Mesendoderm (in vitro differentiated cells): Measurements from ENCODE around the gene VPS13A.
A peak's percentile ranks its signal among the peaks of the same experiment; 100 is the strongest.

Experiments
- DNase-seq: peaks from one replicate; pipeline ENCODE4 v3.0.0; 2013
- H2AK5ac ChIP-seq: 2 replicates; pipeline ENCODE4 v1.6.1; 2013; ENCODE audit warnings: low read length, inconsistent platforms
- H2BK120ac ChIP-seq: 2 replicates; pipeline ENCODE4 v1.6.1; 2013; ENCODE audit warnings: low read depth, mild to moderate bottlenecking, low read length, moderate library complexity, mixed read lengths
- H2BK15ac ChIP-seq: replicated peaks from 2 replicates; pipeline ENCODE4 v1.6.1; 2013; ENCODE audit warnings: low read depth, mild to moderate bottlenecking, moderate library complexity
- H2BK5ac ChIP-seq: 2 replicates; pipeline ENCODE4 v1.6.1; 2013; ENCODE audit warnings: low read length, inconsistent platforms
- H3K18ac ChIP-seq: 2 replicates; pipeline ENCODE4 v1.6.1; 2013; ENCODE audit warnings: mild to moderate bottlenecking, low read length, mixed read lengths
- H3K23ac ChIP-seq: one replicate; pipeline ENCODE4 v1.6.1; 2013; ENCODE audit warnings: low read length
- H3K27ac ChIP-seq: 2 replicates; pipeline ENCODE4 v1.5.1; 2013; ENCODE audit warnings: low read depth, mild to moderate bottlenecking, inconsistent platforms, low read length, moderate library complexity
- H3K27me3 ChIP-seq: 2 replicates; pipeline ENCODE4 v1.6.1; 2013; ENCODE audit warnings: low read length, control low read depth, mild to moderate bottlenecking, inconsistent platforms; ENCODE audit not compliant: insufficient read depth, poor library complexity
- H3K36me3 ChIP-seq: 2 replicates; pipeline ENCODE4 v1.6.1; 2013; ENCODE audit warnings: low read length, inconsistent platforms; ENCODE audit not compliant: control insufficient read depth, insufficient read depth
- H3K4ac ChIP-seq: one replicate; pipeline ENCODE4 v1.6.1; 2013; ENCODE audit warnings: low read depth, mild to moderate bottlenecking, low read length, moderate library complexity
- H3K4me1 ChIP-seq: 2 replicates; pipeline ENCODE4 v1.6.1; 2013; ENCODE audit warnings: low read depth, low read length, inconsistent platforms; ENCODE audit not compliant: control insufficient read depth
- H3K4me2 ChIP-seq: 2 replicates; pipeline ENCODE4 v1.6.1; 2013; ENCODE audit warnings: low read length
- H3K4me3 ChIP-seq: 2 replicates; pipeline ENCODE4 v1.5.1; 2013; ENCODE audit warnings: mild to moderate bottlenecking, low read length
- H3K56ac ChIP-seq: one replicate; pipeline ENCODE4 v1.6.1; 2013; ENCODE audit warnings: low read length
- H3K79me1 ChIP-seq: 2 replicates; pipeline ENCODE4 v1.6.1; 2013; ENCODE audit warnings: low read length, inconsistent platforms
- H3K79me2 ChIP-seq: 2 replicates; pipeline ENCODE4 v1.6.1; 2013; ENCODE audit warnings: mild to moderate bottlenecking, low read length; ENCODE audit not compliant: control insufficient read depth, insufficient read depth
- H3K9ac ChIP-seq: 2 replicates; pipeline ENCODE4 v1.6.1; 2013; ENCODE audit warnings: low read length, inconsistent platforms
- H4K5ac ChIP-seq: one replicate; pipeline ENCODE4 v1.6.1; 2013; ENCODE audit warnings: low read length
- H4K8ac ChIP-seq: one replicate; pipeline ENCODE4 v1.6.1; 2013; ENCODE audit warnings: low read depth, mild to moderate bottlenecking, control low read depth, low read length, moderate library complexity
- WGBS: extraction: QIAGEN DNeasy Blood & Tissue Kit; methylation state at CpG from one replicate; pipeline ENCODE4 v1.1.7; 2013; ENCODE audit warnings: low lambda C conversion rate, missing lambda C conversion rate; ENCODE audit not compliant: insufficient coverage; ENCODE audit errors: extremely low coverage; 5-methylcytosine and 5-hydroxymethylcytosine counted together

The VPS13A gene

GRCh38 chr9:77420641-77421040, 243.3 kb downstream of the VPS13A start:
- Histone ChIP-seq H3K9ac (no peak overlapping the region), H2AK5ac (no peak overlapping the region), H4K8ac (no peak overlapping the region), H2BK120ac (no peak overlapping the region), H3K36me3 (no peaks in the 10 kb centered on the region), H3K27me3 (no peaks in the 10 kb centered on the region), H3K23ac (no peak overlapping the region), H2BK5ac (no peak overlapping the region), H3K56ac (no peak overlapping the region), H3K18ac (no peak overlapping the region), H3K4ac (no peak overlapping the region), H3K4me1 (no peaks in the 10 kb centered on the region), H3K79me1 (no peaks in the 10 kb centered on the region), H3K4me2 (no peak overlapping the region), H3K4me3 (no peak overlapping the region), H3K27ac (no peak overlapping the region), H2BK15ac (no peak overlapping the region), H4K5ac (no peak overlapping the region), H3K79me2 (no peaks in the 10 kb centered on the region)
- DNase-seq = no peak
- WGBS = no CpG with 5 or more reads among the region's 2 CpGs

GRCh38 chr9:77421506-77422265, 244.4 kb downstream of the VPS13A start:
- Histone ChIP-seq H3K27me3 (no peaks in the 10 kb centered on the region), H2BK120ac (no peak overlapping the region), H4K8ac (no peak overlapping the region), H4K5ac (no peak overlapping the region), H3K9ac (no peak overlapping the region), H3K79me2 (no peaks in the 10 kb centered on the region), H3K4me1 (no peaks in the 10 kb centered on the region), H2AK5ac (no peak overlapping the region), H3K4me3 (no peak overlapping the region), H3K4me2 (no peak overlapping the region), H3K18ac (no peak overlapping the region), H2BK15ac (no peak overlapping the region), H3K36me3 (no peaks in the 10 kb centered on the region), H3K56ac (no peak overlapping the region), H3K27ac (no peak overlapping the region), H3K79me1 (no peaks in the 10 kb centered on the region), H3K4ac (no peak overlapping the region), H2BK5ac (no peak overlapping the region), H3K23ac (no peak overlapping the region)
- peak; percentile 25 for DNase-seq
- no CpG with 5 or more reads among the region's 10 CpGs for WGBS

- no peak overlapping the region for H4K8ac ChIP-seq
- no CpG with 5 or more reads among the region's 3 CpGs for WGBS
- H2AK5ac ChIP-seq = no peak overlapping the region
- no peak overlapping the region for H3K56ac ChIP-seq
- H3K27ac ChIP-seq = no peak overlapping the region
- H3K4ac ChIP-seq = no peak overlapping the region
- H3K79me1 ChIP-seq = no peaks in the 10 kb centered on the region
- H4K5ac ChIP-seq = no peak overlapping the region
- DNase-seq = no peak
- H3K9ac ChIP-seq = no peak overlapping the region
- no peak overlapping the region for H2BK15ac ChIP-seq
- H3K79me2 ChIP-seq = no peaks in the 10 kb centered on the region
- H3K27me3 ChIP-seq = no peaks in the 10 kb centered on the region
- no peaks in the 10 kb centered on the region for H3K36me3 ChIP-seq
- no peak overlapping the region for H2BK5ac ChIP-seq
- no peak overlapping the region for H3K23ac ChIP-seq
- no peak overlapping the region for H2BK120ac ChIP-seq
- no peak overlapping the region for H3K18ac ChIP-seq
- no peaks in the 10 kb centered on the region for H3K4me1 ChIP-seq
- H3K4me3 ChIP-seq = no peak overlapping the region
- H3K4me2 ChIP-seq = no peak overlapping the region
These were observed 245.6 kb downstream of the VPS13A start for GRCh38 chr9:77422969-77423368.

GRCh38 chr9:77423841-77424240, 246.5 kb downstream of the VPS13A start:
- Histone ChIP-seq H3K4me3 (no peak overlapping the region), H3K79me1 (no peaks in the 10 kb centered on the region), H3K4ac (no peak overlapping the region), H3K4me1 (no peaks in the 10 kb centered on the region), H3K18ac (no peak overlapping the region), H2BK15ac (no peak overlapping the region), H4K8ac (no peak overlapping the region), H3K23ac (no peak overlapping the region), H2BK120ac (no peak overlapping the region), H3K4me2 (no peak overlapping the region), H3K36me3 (no peaks in the 10 kb centered on the region), H3K27ac (no peak overlapping the region), H3K9ac (no peak overlapping the region), H2BK5ac (no peak overlapping the region), H3K79me2 (no peaks in the 10 kb centered on the region), H3K56ac (no peak overlapping the region), H4K5ac (no peak overlapping the region), H2AK5ac (no peak overlapping the region), H3K27me3 (no peaks in the 10 kb centered on the region)
- no peak for DNase-seq
- WGBS = no CpG with 5 or more reads among the region's 3 CpGs

GRCh38 chr9:77424993-77425392, 247.7 kb downstream of the VPS13A start:
- DNase-seq = no peak
- H4K5ac ChIP-seq = no peak overlapping the region
- H3K4me2 ChIP-seq = no peak overlapping the region
- no peak overlapping the region for H3K56ac ChIP-seq
- H3K9ac ChIP-seq = no peak overlapping the region
- no peak overlapping the region for H3K23ac ChIP-seq
- H3K4me1 ChIP-seq = no peaks in the 10 kb centered on the region
- no peaks in the 10 kb centered on the region for H3K79me2 ChIP-seq
- H3K4me3 ChIP-seq = no peak overlapping the region
- no peak overlapping the region for H3K27ac ChIP-seq
- no peak overlapping the region for H3K4ac ChIP-seq
- no peak overlapping the region for H2BK15ac ChIP-seq
- no CpG with 5 or more reads among the region's 2 CpGs for WGBS
- H3K18ac ChIP-seq = no peak overlapping the region
- H2BK5ac ChIP-seq = no peak overlapping the region
- no peaks in the 10 kb centered on the region for H3K36me3 ChIP-seq
- H3K27me3 ChIP-seq = no peaks in the 10 kb centered on the region
- H2AK5ac ChIP-seq = no peak overlapping the region
- H2BK120ac ChIP-seq = no peak overlapping the region
- H3K79me1 ChIP-seq = no peaks in the 10 kb centered on the region
- no peak overlapping the region for H4K8ac ChIP-seq

GRCh38 chr9:77426712-77427111, 249.4 kb downstream of the VPS13A start:
- H4K5ac ChIP-seq = no peak overlapping the region
- H3K36me3 ChIP-seq = no peaks in the 10 kb centered on the region
- no peaks in the 10 kb centered on the region for H3K79me1 ChIP-seq
- H3K4me2 ChIP-seq = no peak overlapping the region
- no peak overlapping the region for H4K8ac ChIP-seq
- DNase-seq = no peak
- no peak overlapping the region for H2BK120ac ChIP-seq
- H3K4ac ChIP-seq = no peak overlapping the region
- H3K4me1 ChIP-seq = no peaks in the 10 kb centered on the region
- no peak overlapping the region for H3K4me3 ChIP-seq
- H2BK5ac ChIP-seq = no peak overlapping the region
- H3K27ac ChIP-seq = no peak overlapping the region
- no peak overlapping the region for H3K18ac ChIP-seq
- H3K9ac ChIP-seq = no peak overlapping the region
- no peak overlapping the region for H2BK15ac ChIP-seq
- H3K23ac ChIP-seq = no peak overlapping the region
- WGBS = no CpG with 5 or more reads among the region's 3 CpGs
- no peaks in the 10 kb centered on the region for H3K79me2 ChIP-seq
- no peaks in the 10 kb centered on the region for H3K27me3 ChIP-seq
- no peak overlapping the region for H2AK5ac ChIP-seq
- no peak overlapping the region for H3K56ac ChIP-seq
